H1 (cell line): ENCODE data around the gene RPL23. TPM values are rescaled to one million over a fixed set of nuclear protein-coding genes. Genes with fewer than 3 reads are reported as not detected.

Experiments
- CTCF ChIA-PET: fragments of 300-600 bp; sonication (Branson Sonifier 250); formaldehyde crosslinking; loops from one replicate; lab custom pipeline; 2021; ENCODE audit not compliant: partially characterized antibody; lab: Charles Lee
- POLR2A ChIA-PET: fragments of 300-600 bp; sonication (Branson Sonifier 250); formaldehyde crosslinking; loops from one replicate; lab custom pipeline; 2021; ENCODE audit warnings: inconsistent platforms; ENCODE audit not compliant: partially characterized antibody; lab: Charles Lee
- DNase-seq, 2 experiments: peaks; one replicate each; pipeline versions ENCODE4 v3.0.0 to v3.0.0-alpha.2; 2010 to 2022; ENCODE audit warnings: low spot score in 2 of 2, low read depth in 1 of 2, mixed read lengths in 1 of 2
- FAIRE-seq: peaks from 2 replicates; lab custom pipeline; 2011; peaks lifted over from hg19 to GRCh38; lab: Jason Lieb, UNC
- H2AFZ ChIP-seq: 2 replicates; pipeline ENCODE4 v1.8.1; 2012; ENCODE audit warnings: low read length, inconsistent platforms
- H2AK5ac ChIP-seq: 2 replicates; pipeline ENCODE4 v1.6.1; 2013; ENCODE audit warnings: low read depth, low read length
- H2BK120ac ChIP-seq: replicated peaks from 2 replicates; pipeline ENCODE3; 2013; ENCODE audit warnings: low read depth, low read length, inconsistent platforms
- H2BK12ac ChIP-seq: 2 replicates; pipeline ENCODE4 v1.6.1; 2013; ENCODE audit warnings: low read depth, low read length
- H2BK15ac ChIP-seq: 2 replicates; pipeline ENCODE4 v1.6.1; 2013; ENCODE audit warnings: low read length
- H2BK20ac ChIP-seq: 2 replicates; pipeline ENCODE4 v1.6.1; 2013; ENCODE audit warnings: low read length
- H2BK5ac ChIP-seq: 2 replicates; pipeline ENCODE4 v1.6.1; 2013; ENCODE audit warnings: low read depth, low read length
- H3K14ac ChIP-seq: 2 replicates; pipeline ENCODE4 v1.6.1; 2013; ENCODE audit warnings: inconsistent platforms; ENCODE audit not compliant: insufficient read length
- H3K18ac ChIP-seq: 2 replicates; pipeline ENCODE4 v1.6.1; 2013; ENCODE audit warnings: low read length; ENCODE audit errors: extremely low read depth
- H3K23ac ChIP-seq: 2 replicates; pipeline ENCODE4 v1.6.1; 2013; ENCODE audit warnings: inconsistent platforms; ENCODE audit not compliant: insufficient read length
- H3K23me2 ChIP-seq: 2 replicates; pipeline ENCODE4 v1.6.1; 2013; ENCODE audit warnings: low read depth, low read length
- H3K27ac ChIP-seq: 2 replicates; pipeline ENCODE4 v1.6.1; 2011; ENCODE audit warnings: low read depth, low read length, inconsistent platforms
- H3K27me3 ChIP-seq, 4 experiments: replicated peaks in 1 of 4; 1 replicate in 1 of 4; 2 replicates in 3 of 4; pipeline versions ENCODE4 v1.6.1 to v1.8.1; 2011 to 2013; ENCODE audit warnings: low read length in 3 of 4, mild to moderate bottlenecking in 3 of 4, inconsistent platforms in 2 of 4, mixed read lengths in 2 of 4, moderate library complexity in 1 of 4; ENCODE audit not compliant: control insufficient read depth in 3 of 4, insufficient read depth in 3 of 4; ENCODE audit errors: extremely low read depth in 1 of 4
- H3K36me3 ChIP-seq, 4 experiments: 2 replicates each; pipeline versions ENCODE4 v1.6.1 to v1.8.1; 2011 to 2013; ENCODE audit warnings: mild to moderate bottlenecking in 4 of 4, low read length in 3 of 4, moderate library complexity in 2 of 4, control low read depth in 1 of 4, inconsistent platforms in 1 of 4; ENCODE audit not compliant: insufficient read depth in 4 of 4, control insufficient read depth in 2 of 4
- H3K4ac ChIP-seq: replicated peaks from 2 replicates; pipeline ENCODE3; 2013; ENCODE audit warnings: low read length, low read depth, mixed read lengths, inconsistent platforms; ENCODE audit not compliant: insufficient read length
- H3K4me1 ChIP-seq, 4 experiments: replicated peaks in 1 of 4; 1 replicate in 1 of 4; 2 replicates in 3 of 4; pipeline versions ENCODE4 v1.6.1 to v1.8.1; 2011 to 2013; ENCODE audit warnings: low read length in 3 of 4, inconsistent platforms in 2 of 4, mixed read lengths in 1 of 4; ENCODE audit not compliant: insufficient read depth in 4 of 4, control insufficient read depth in 3 of 4
- H3K4me2 ChIP-seq, 2 experiments: 2 replicates each; pipeline versions ENCODE4 v1.6.1 to v1.8.1; 2011 to 2013; ENCODE audit warnings: low read depth in 2 of 2, low read length in 2 of 2, control low read depth in 1 of 2, inconsistent platforms in 1 of 2, mild to moderate bottlenecking in 1 of 2; ENCODE audit not compliant: insufficient read depth in 1 of 2
- H3K4me3 ChIP-seq, 4 experiments: fragments of 200-600, 300-600 bp in 1 of 4; sonication (generic), shearing (Covaris generic), sonication (Bioruptor Twin) in 1 of 4; 2 replicates each; pipeline versions ENCODE4 v1.5.1 to v1.8.1; 2011 to 2016; ENCODE audit warnings: low read length in 4 of 4, low read depth in 3 of 4, control low read depth in 2 of 4, inconsistent platforms in 2 of 4, mild to moderate bottlenecking in 2 of 4, mixed read lengths in 1 of 4, moderate library complexity in 1 of 4; ENCODE audit not compliant: insufficient read depth in 2 of 4; ENCODE audit errors: extremely low read depth in 1 of 4
- H3K56ac ChIP-seq: replicated peaks from 2 replicates; pipeline ENCODE3; 2013; ENCODE audit warnings: low read depth, mild to moderate bottlenecking, mixed read lengths, low read length, inconsistent platforms; ENCODE audit not compliant: insufficient read length
- H3K79me1 ChIP-seq: 2 replicates; pipeline ENCODE4 v1.6.1; 2013; ENCODE audit warnings: low read depth, low read length, control low read depth
- H3K79me2 ChIP-seq, 2 experiments: 2 replicates each; pipeline versions ENCODE4 v1.6.1 to v1.8.1; 2012 to 2013; ENCODE audit warnings: low read length in 2 of 2, mild to moderate bottlenecking in 2 of 2, inconsistent platforms in 1 of 2; ENCODE audit not compliant: insufficient read depth in 2 of 2, control insufficient read depth in 1 of 2
- H3K9ac ChIP-seq, 4 experiments: replicated peaks in 1 of 4; 1 replicate in 1 of 4; 2 replicates in 3 of 4; pipeline versions ENCODE4 v1.6.1 to v1.8.1; 2011 to 2013; ENCODE audit warnings: low read depth in 3 of 4, low read length in 3 of 4, control low read depth in 2 of 4, mild to moderate bottlenecking in 2 of 4, moderate library complexity in 2 of 4, inconsistent platforms in 1 of 4; ENCODE audit errors: extremely low read depth in 1 of 4
- H3K9me3 ChIP-seq, 2 experiments: 2 replicates each; pipeline versions ENCODE4 v1.6.1 to v1.8.1; 2012 to 2013; ENCODE audit warnings: mild to moderate bottlenecking in 2 of 2, moderate library complexity in 2 of 2, control low read depth in 1 of 2, inconsistent platforms in 1 of 2, low read depth in 1 of 2, low read length in 1 of 2, mixed read lengths in 1 of 2; ENCODE audit not compliant: insufficient read depth in 2 of 2
- H4K20me1 ChIP-seq, 2 experiments: replicated peaks in 1 of 2; 2 replicates each; pipeline versions ENCODE3 to v1.8.1; 2011 to 2013; ENCODE audit warnings: inconsistent platforms in 2 of 2, low read length in 2 of 2, mild to moderate bottlenecking in 1 of 2; ENCODE audit not compliant: insufficient read depth in 2 of 2, control insufficient read depth in 1 of 2
- H4K5ac ChIP-seq: 2 replicates; pipeline ENCODE4 v1.6.1; 2013; ENCODE audit warnings: low read length, low read depth, mixed read lengths, inconsistent platforms; ENCODE audit not compliant: insufficient read length
- H4K8ac ChIP-seq: 2 replicates; pipeline ENCODE4 v1.8.0; 2013; ENCODE audit warnings: mild to moderate bottlenecking, moderate library complexity, low read length, inconsistent platforms; ENCODE audit not compliant: insufficient read depth; ENCODE audit errors: extremely low read depth
- H4K91ac ChIP-seq: replicated peaks from 2 replicates; pipeline ENCODE3; 2013; ENCODE audit warnings: low read length, mixed read lengths, inconsistent platforms; ENCODE audit not compliant: insufficient read length
- ATF2 ChIP-seq: IDR thresholded peaks from 2 replicates; pipeline ENCODE4 v1.6.1; 2012; ENCODE audit warnings: low read length, inconsistent platforms
- BACH1 ChIP-seq: IDR thresholded peaks from 2 replicates; pipeline ENCODE4 v1.6.1; 2012; ENCODE audit warnings: low read length, improper control_type of control experiment
- CEBPB ChIP-seq: IDR thresholded peaks from 2 replicates; pipeline ENCODE4 v1.6.1; 2012; ENCODE audit warnings: low read depth, low read length
- CHD2 ChIP-seq: IDR thresholded peaks from 2 replicates; pipeline ENCODE4 v1.6.1; 2012; ENCODE audit warnings: low read length, improper control_type of control experiment
- CREB1 ChIP-seq: IDR thresholded peaks from 2 replicates; pipeline ENCODE4 v1.6.1; 2012; ENCODE audit warnings: inconsistent platforms
- CTBP2 ChIP-seq: IDR thresholded peaks from 2 replicates; pipeline ENCODE4 v1.7.0; 2011; ENCODE audit warnings: borderline replicate concordance, mild to moderate bottlenecking, moderate library complexity, mixed read lengths, low read length; ENCODE audit not compliant: insufficient read depth, insufficient read length
- EGR1 ChIP-seq: IDR thresholded peaks from 2 replicates; pipeline ENCODE4 v1.6.1; 2011; ENCODE audit warnings: low read depth, low read length, borderline replicate concordance
- GABPA ChIP-seq: IDR thresholded peaks from 2 replicates; pipeline ENCODE4 v1.6.1; 2011; ENCODE audit warnings: mild to moderate bottlenecking, low read length, moderate library complexity, borderline replicate concordance; ENCODE audit not compliant: insufficient read depth
- PHF8 ChIP-seq: fragments of 200-600 bp; sonication (generic); conservative IDR thresholded peaks from 2 replicates; pipeline ENCODE4 v1.7.1; 2012; ENCODE audit warnings: low read depth, mild to moderate bottlenecking, inconsistent platforms, low read length, moderate library complexity
- POLR2A ChIP-seq, 2 experiments: IDR thresholded peaks; 1 replicate in 1 of 2; 2 replicates in 1 of 2; pipeline ENCODE4 v1.6.1; 2011; ENCODE audit warnings: low read depth in 2 of 2, low read length in 2 of 2, mild to moderate bottlenecking in 2 of 2; ENCODE audit errors: control extremely low read depth in 1 of 2
- SIRT6 ChIP-seq: IDR thresholded peaks from one replicate; pipeline ENCODE4 v1.7.1; 2012; ENCODE audit warnings: low read length, inconsistent platforms
- SP1 ChIP-seq: IDR thresholded peaks from 2 replicates; pipeline ENCODE4 v1.6.1; 2011; ENCODE audit warnings: low read depth, low read length
- SRF ChIP-seq: IDR thresholded peaks from 2 replicates; pipeline ENCODE4 v1.6.1; 2011; ENCODE audit warnings: mild to moderate bottlenecking, low read depth, low read length, moderate library complexity
- TBP ChIP-seq: IDR thresholded peaks from 2 replicates; pipeline ENCODE4 v1.6.1; 2011; ENCODE audit warnings: low read depth, low read length, improper control_type of control experiment
- WGBS, 2 experiments: shearing (Covaris generic) in 1 of 2; methylation state at CpG; one replicate each; pipeline versions ENCODE4 v1.1.6 to v1.1.7; 2013 to 2015; ENCODE audit warnings: low lambda C conversion rate in 2 of 2, mixed read lengths in 2 of 2, inconsistent platforms in 1 of 2, low coverage in 1 of 2, missing lambda C conversion rate in 1 of 2; ENCODE audit not compliant: insufficient replicate concordance in 2 of 2, insufficient coverage in 1 of 2, insufficient read length in 1 of 2; ENCODE audit errors: extremely low coverage in 1 of 2, missing lambda C conversion rate in 1 of 2; 5-methylcytosine and 5-hydroxymethylcytosine counted together
- polyA plus RNA-seq, 7 experiments: library from polyadenylated mRNA; depleted of rRNA in 3 of 7; stranded (reverse) in 5 of 7; unstranded in 2 of 7; fragments of >200 nt in 5 of 7; fragments of 200-250 nt in 2 of 7; gene quantifications; 1 replicate in 5 of 7; 2 replicates in 1 of 7; 4 replicates in 1 of 7; pipeline versions ENCODE4 v1.2.1 to v1.2.3, GENCODE V29; 2011 to 2013; ENCODE audit warnings: missing spikeins in 2 of 7, mixed read lengths in 2 of 7
- total RNA-seq: library from RNA; stranded (reverse); fragmentation: NEBNext Ultra II Directional; extraction: Animal tissue kit (Norgen Biotek cat#: 25700); gene quantifications from 2 replicates; pipeline ENCODE4 v1.2.1, GENCODE V29; 2021

RPL23 gene
- total and polyA plus RNA-seq, 2 of the 8 experiments (the other 6 are each of a cell fraction or from before 2014, with no cell fraction given), result 2,148 to 2,502 TPM

GRCh38 chr17:38809828-38810227 is 43.7 kb downstream of the RPL23 start:
- H3K36me3 ChIP-seq, result peaks cover 12 to 43% (median 28%) of the 10 kb centered on the region in 4 experiments
- no peak overlapping the region for H2BK12ac ChIP-seq
- H3K9ac ChIP-seq, result no peak overlapping the region
- H2BK120ac ChIP-seq, result no peak overlapping the region
- no peak overlapping the region for H3K4me3 ChIP-seq
- peaks cover 2% of the 10 kb centered on the region; the same call in 1 of the 2 replicates for H3K23me2 ChIP-seq
- H3K9me3 ChIP-seq, result no peaks in the 10 kb centered on the region
- H4K5ac ChIP-seq, result no peak overlapping the region
- no peaks in the 10 kb centered on the region for H3K79me1 ChIP-seq
- no peaks in the 10 kb centered on the region for H3K4me1 ChIP-seq
- H2AFZ ChIP-seq, result no peak overlapping the region
- H3K27me3 ChIP-seq, result no peaks in the 10 kb centered on the region
- no peak overlapping the region for H4K8ac ChIP-seq
- no peak for DNase-seq
- 94% methylated on average over 7 of the region's 7 CpGs; no CpG with 5 or more reads in 1 of the 2 experiments for WGBS, 2 experiments
- H3K27ac ChIP-seq, result no peak overlapping the region
- H2BK15ac ChIP-seq, result no peak overlapping the region
- H3K4ac ChIP-seq, result no peak overlapping the region
- H4K91ac ChIP-seq, result no peak overlapping the region
- no peak overlapping the region for H3K56ac ChIP-seq
- H2BK20ac ChIP-seq, result no peak overlapping the region
- H3K14ac ChIP-seq, result no peak overlapping the region
- H3K4me2 ChIP-seq, result no peak overlapping the region
- H2AK5ac ChIP-seq, result no peak overlapping the region
- no peak overlapping the region for H2BK5ac ChIP-seq
- CTCF ChIA-PET, result interaction anchor here (0.8 to 1.2 kb wide), 2 partner anchors 12 to 35 kb away, joined by 5 read pairs; no protein-coding TSS in a partner anchor
- H3K23ac ChIP-seq, result no peak overlapping the region
- H4K20me1 ChIP-seq, result no peaks in the 10 kb centered on the region
- no peak for FAIRE-seq
- POLR2A ChIA-PET, result interaction anchor here (0.6 to 1.6 kb wide), 3 partner anchors 10 to 34 kb away, joined by 3 to 4 read pairs (median 3); no protein-coding TSS in a partner anchor
- no peak overlapping the region for H3K18ac ChIP-seq
- no peaks in the 10 kb centered on the region for H3K79me2 ChIP-seq
- TF ChIP-seq CHD2 (no peak), EGR1 (no peak), SIRT6 (no peak), SRF (no peak), GABPA (no peak), CTBP2 (no peak), SP1 (no peak), BACH1 (no peak), ATF2 (no peak), POLR2A (IDR thresholded peaks at IDR 0.05; ENCODE audit: control extremely low read depth in 1 of 2, low read depth in 2 of 2, low read length in 2 of 2) (no peak), CEBPB (no peak), TBP (no peak), PHF8 (no peak), CREB1 (no peak)
